AG10803 (cell line): ENCODE data around the gene OR10A5.

ENCODE experiments used
- DNase-seq: peaks from one replicate; pipeline ENCODE4 v3.0.0; 2010; ENCODE audit warnings: low read depth
- H3K4me3 ChIP-seq: 2 replicates; pipeline ENCODE4 v1.5.1; 2011; ENCODE audit warnings: mild to moderate bottlenecking, low read length, control low read depth
- CTCF ChIP-seq: conservative IDR thresholded peaks from 2 replicates; pipeline ENCODE4 v1.5.1; 2011; ENCODE audit warnings: mild to moderate bottlenecking, low read length, control low read depth, inconsistent platforms

The OR10A5 gene

GRCh38 chr11:6892400-6892799 lies 46.9 kb downstream of the OR10A5 start, which contains the start of gene OR2D2:
Gene OR2D2 (minus strand): TSS chr11:6892500. CDS start chr11:6892500, 0 bp downstream.
- H3K4me3 ChIP-seq: no peak within 1 kb of the TSS
- no peak for TF ChIP-seq CTCF
- no peak for DNase-seq

- no peak for DNase-seq
- no peak overlapping the region for H3K4me3 ChIP-seq
- TF ChIP-seq CTCF: no peak
Measured at GRCh38 chr11:6894097-6894496, 48.6 kb downstream of the OR10A5 start.

- TF ChIP-seq CTCF: no peak
- no peak overlapping the region for H3K4me3 ChIP-seq
- no peak for DNase-seq
Measured at GRCh38 chr11:6895010-6895409, 49.5 kb downstream of the OR10A5 start.
